Globus pallidus (tissue), 1 donor: Measurements from ENCODE around the gene SRSF11.

Experiments used
- DNase-seq: peaks from one replicate; pipeline ENCODE4 v3.0.0-alpha.2; 2015; ENCODE audit warnings: low spot score

Gene SRSF11

GRCh38 chr1:70222716-70223235, 1.6 kb downstream of the SRSF11 start:
- DNase-seq = no peak

DNA sequence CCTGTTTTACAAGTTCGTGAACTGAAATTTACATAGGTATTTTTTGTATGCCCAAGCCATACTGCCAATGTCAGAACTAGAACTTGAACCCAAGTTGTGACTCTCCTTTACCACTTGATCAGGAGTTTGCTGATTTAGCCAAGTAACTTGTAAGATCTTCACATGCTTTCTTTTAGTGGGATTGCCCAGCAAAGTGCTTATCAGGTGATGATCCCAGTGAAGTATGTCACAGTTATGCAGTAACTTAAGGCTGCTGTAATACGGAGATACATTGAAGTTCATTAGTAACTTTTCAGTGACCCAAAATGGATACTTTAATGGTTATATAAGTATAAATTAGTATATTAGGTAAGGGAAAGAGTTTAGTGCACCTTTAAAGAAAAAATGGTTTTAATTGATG, 3.8 kb downstream of the SRSF11 start:
- DNase-seq = no peak

- DNase-seq = no peak
Observed at GRCh38 chr1:70227439-70227838, 6.3 kb downstream of the SRSF11 start.

- DNase-seq = no peak
Observed at GRCh38 chr1:70228670-70229069, 7.5 kb downstream of the SRSF11 start.

DNA sequence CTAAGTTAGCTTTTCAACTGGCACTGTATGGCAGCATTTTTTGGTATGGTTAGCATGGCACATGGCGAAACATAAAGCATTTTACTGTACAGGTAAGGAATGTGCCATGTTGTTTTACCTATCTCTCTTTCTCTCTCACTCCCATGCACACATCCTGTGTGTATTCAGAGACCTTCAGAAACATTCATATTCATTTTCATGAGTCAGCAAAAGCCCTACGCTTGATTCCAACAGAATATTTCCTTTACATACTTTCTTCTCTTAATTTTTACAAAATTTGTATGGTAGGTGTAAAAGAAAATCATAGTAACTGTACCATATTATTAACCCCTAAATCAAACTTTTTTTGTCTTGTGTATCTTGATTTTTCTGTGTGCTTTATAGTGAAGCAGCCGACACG, 10.3 kb downstream of the SRSF11 start:
- DNase-seq = no peak

DNA sequence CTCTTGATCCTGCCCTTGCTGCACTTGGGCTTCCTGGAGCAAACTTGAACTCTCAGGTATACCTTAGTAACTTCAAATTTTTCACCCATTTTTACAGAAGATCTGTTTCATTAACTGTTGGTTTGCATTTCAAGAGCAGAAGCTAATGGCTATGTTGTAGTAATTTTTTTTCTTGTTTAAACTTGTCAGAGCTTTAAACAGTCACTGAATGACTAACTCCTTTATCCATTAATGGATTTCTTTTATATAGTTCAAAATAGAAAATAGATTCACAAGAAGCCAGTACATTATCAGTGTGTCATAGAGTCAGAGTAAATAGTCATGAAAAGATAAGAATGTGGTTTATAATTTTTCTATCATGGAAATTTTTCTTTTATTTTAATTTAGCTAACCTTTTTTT, 13.6 kb downstream of the SRSF11 start:
- DNase-seq = no peak

DNA sequence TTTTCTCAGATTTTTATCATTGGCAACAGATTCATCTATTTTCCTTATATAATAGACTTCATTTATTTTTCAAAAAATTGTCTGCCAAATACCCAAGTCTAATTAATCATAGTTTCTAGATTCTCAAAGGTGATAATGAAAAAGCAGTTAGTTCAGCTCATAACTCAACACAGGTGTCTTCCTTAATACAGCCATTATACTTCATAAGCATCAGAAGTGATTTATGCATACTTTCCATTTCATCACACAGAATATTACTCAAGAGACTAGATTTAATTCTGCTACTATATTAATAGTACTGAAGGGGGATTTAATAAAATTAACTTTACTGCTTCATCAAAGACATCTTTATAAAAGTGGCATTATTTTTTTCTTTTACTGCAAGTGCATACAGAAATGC, 18.8 kb downstream of the SRSF11 start:
- DNase-seq = no peak

GRCh38 chr1:70247122-70247521, 25.9 kb downstream of the SRSF11 start:
- DNase-seq = no peak

DNA sequence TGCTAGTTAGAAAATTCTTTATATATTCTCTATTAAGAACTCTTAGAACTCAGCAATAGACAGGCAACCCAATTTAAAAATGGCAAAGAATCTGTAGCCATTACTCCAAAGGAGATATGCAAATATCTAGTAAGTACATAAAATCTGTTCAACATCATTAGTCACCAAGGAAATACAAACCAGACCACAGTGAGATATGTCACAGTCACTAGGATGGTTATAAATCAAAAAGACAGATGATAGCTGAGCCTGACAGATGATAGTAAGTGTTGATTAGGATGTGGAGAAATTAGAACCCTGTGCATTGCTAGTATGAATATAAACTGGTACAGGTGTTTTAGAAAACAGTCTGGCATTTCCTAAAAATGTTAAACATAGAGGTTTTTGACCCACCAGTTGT, 26.6 kb downstream of the SRSF11 start:
- no peak for DNase-seq

- no peak for DNase-seq
Observed at GRCh38 chr1:70248729-70249128, 27.5 kb downstream of the SRSF11 start.

GRCh38 chr1:70256664-70257063, 35.5 kb downstream of the SRSF11 start:
- DNase-seq = no peak

GRCh38 chr1:70264839-70265238, 43.7 kb downstream of the SRSF11 start:
- no peak for DNase-seq

GRCh38 chr1:70265946-70266345, 44.8 kb downstream of the SRSF11 start:
- no peak for DNase-seq

- DNase-seq = no peak
Observed at GRCh38 chr1:70277875-70278274, 56.7 kb downstream of the SRSF11 start.

DNA sequence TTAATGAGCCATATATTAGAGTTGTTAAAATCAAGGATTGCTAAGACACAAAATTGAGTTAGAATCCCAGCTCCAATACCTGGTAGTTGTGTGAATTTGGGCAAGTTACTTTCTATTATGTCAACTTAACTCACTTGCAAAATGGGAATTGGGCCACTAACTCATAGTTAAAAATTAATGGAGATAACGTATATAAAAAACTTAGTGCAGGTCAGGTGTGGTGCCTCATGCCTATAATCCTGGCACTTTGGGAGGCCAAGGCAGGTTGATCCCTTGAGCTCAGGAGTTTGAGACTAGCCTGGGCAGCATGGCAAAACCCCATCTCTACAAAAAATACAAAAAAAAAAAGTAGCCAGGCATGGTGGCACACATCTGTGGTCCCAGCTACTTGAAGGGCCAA, 57.5 kb downstream of the SRSF11 start:
- DNase-seq = no peak

DNA sequence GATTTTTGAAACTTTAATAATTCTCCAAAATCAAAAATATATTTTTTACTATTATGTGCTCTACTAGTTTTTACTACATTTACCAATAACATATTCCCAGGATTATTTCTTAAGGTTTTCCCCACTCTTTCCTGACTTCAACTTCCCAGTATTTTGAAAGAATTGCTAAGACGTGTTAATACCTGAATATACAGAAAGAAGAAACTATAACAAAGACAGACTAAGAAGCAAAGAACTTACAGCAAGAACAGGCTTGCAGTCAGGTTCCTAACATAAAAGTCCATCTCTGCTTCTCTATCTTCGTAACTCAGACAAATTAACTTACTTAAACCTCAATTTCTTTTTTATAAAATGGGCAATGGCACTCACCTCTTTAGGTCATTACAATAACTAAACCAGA, 63.2 kb downstream of the SRSF11 start:
- no peak for DNase-seq

GRCh38 chr1:70286453-70286852, 65.3 kb downstream of the SRSF11 start:
- no peak for DNase-seq

- no peak for DNase-seq
Observed at GRCh38 chr1:70288166-70288565, 67.0 kb downstream of the SRSF11 start.

GRCh38 chr1:70290218-70290617, 69.0 kb downstream of the SRSF11 start:
- no peak for DNase-seq

DNA sequence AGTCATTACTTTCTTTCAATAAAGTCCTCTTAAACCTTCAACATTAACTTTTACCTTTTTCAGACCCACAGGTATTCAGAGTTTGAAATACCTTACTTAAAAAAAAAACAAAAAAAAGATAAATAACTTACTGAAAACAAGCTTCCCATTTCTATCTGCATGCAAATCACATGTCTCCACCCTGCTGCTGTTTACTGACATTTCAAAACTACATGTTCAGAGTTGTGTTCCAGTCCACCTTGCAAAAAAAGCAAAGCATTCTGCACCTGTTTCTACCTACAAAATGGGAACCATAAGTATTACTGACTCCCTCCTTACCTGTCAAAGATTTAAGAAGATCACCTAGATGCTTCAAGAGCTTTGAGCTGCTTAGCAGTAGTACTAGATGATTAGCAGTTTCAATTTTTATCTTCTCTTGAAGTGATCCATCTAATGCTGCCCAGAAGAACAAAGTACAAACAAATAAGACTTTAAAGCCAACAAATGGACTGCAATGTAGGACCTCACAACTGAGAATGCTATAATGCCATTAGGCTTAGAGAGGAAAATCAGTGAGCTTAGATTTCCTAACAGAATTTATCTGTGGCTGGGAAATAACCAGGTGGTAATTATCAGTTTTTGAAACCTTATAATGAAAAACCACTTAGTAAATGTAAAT, 72.1 kb downstream of the SRSF11 start:
- no peak for DNase-seq

DNA sequence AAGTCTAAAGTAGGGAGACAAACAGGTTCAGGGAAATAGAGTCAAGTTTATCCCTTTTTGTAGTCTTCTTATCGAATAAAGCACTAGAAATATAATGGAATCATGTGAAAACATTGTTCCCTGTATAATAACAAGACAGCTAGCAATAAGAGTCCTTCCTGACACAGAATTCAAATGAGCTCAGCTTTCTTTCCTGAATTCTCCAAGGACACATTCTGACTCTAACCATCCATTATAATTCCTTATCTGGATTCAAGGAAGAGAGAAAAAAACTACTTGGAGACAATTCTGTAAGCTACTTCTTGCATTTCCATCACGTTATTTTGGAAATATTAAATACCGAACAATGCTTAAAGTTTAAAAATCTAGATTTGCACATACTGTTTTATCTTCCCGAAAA, 74.6 kb downstream of the SRSF11 start:
- no peak for DNase-seq

- no peak for DNase-seq
Observed at GRCh38 chr1:70299472-70299871, 78.3 kb downstream of the SRSF11 start.
